GM12801 (cell line): ENCODE measurements around the gene LIN28B.

Experiments used
- CTCF ChIP-seq: IDR thresholded peaks from one replicate; pipeline ENCODE4 v1.5.1; 2011; ENCODE audit warnings: control low read depth; ENCODE audit not compliant: insufficient read length; ENCODE audit errors: extremely low read depth

The LIN28B gene

GRCh38 chr6:104952911-104953399, 4.0 kb upstream of the LIN28B start:
- no peak for TF ChIP-seq CTCF

- TF ChIP-seq CTCF, result no peak
Observed at GRCh38 chr6:104954190-104954797, 2.6 kb upstream of the LIN28B start.

- TF ChIP-seq CTCF, result no peak
Observed at GRCh38 chr6:104955491-104955890, 1.4 kb upstream of the LIN28B start.

GRCh38 chr6:104955927-104956730, 778 bp upstream of the LIN28B start:
- no peak for TF ChIP-seq CTCF

- no peak for TF ChIP-seq CTCF
Observed at GRCh38 chr6:104957301-104958177, 632 bp downstream of the LIN28B start.

GRCh38 chr6:104958178-104959025, 1.5 kb downstream of the LIN28B start:
- TF ChIP-seq CTCF, result no peak
